ENCODE results near the gene GALNT6.

The GALNT6 gene

DNA sequence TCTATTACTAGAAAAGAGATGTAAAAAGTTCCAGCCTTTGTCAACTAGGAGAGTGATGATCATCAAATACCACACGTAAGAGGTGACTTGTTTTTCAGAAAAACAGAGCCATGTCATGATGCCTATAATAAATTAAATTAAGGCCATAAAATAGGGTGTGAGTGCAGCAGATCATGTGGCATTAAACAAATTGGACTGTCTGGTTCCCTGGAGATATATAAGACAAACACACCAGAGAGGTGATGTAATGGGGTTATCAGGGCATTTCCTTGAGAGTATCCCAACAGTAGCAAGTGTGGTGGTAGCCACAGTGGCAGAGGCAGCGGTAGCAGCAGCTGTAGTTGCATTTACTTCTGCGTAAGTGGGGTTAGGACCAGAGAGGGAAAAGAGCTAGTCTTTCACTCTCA lies 14.6 kb upstream of the GALNT6 start:
- no peak for DNase-seq

GRCh38 chr12:51404627-51405026 lies 13.4 kb upstream of the GALNT6 start:
- DNase-seq: no peak

DNA sequence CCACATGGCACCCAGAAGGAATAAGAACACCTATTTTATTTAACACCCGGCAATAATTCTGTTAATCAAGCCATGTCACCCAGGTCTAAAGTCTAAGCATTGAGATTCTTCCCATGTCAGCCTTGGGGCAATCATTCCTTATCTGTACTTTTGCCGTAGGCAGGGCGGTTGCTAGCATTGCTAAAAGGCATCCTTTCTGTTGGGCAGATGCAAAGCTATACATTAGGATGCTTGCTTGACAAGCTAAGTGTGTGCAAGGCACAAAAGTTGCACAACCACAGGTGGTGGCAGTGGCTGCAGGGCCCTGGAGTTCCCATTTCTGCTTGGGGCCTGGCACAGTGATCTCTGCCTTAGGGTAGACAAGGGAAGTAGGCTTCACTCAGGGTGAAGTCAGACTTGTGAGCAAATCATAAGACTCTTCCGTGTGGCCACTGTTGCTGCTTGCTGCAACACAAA lies 12.5 kb upstream of the GALNT6 start:
- peak; percentile 63 for DNase-seq

DNA sequence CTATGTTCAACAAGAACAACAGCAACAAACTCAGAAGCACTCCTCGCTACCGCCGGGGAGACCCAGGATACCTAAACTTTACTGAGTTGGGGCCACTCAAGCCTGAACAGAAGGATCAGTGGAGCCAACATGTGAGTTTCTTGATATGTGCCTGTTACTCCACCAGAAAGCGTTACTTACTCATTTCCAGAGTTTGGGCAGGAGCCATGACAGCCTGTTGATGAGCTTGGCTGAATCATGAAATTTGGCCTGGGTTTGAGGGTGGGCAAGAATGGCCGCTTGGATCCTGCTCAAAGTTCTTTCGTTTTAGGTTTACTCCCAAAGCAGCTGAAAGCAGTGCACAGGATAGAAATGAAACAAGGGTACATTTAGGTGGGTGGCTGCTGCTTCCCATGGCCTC lies 12.0 kb upstream of the GALNT6 start:
- no peak for DNase-seq

DNA sequence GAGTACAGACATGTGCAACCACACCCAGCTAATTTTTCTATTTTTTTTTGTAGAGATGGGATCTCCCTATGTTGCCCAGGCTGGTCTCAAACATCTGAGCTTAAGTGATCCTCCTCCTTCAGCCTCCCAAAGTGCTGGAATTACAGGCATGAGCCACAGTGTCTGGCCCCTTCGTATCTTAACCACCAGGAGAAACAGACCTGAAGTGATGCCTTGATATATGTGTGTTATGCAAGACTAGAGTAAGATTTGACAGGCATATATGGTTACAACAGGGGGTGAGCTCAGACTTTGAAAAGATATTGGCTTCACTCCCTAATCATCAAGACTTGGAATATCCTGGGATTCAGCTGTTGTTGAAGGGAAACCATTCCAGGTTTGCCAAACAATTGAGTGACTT lies 10.7 kb upstream of the GALNT6 start:
- DNase-seq: no peak

- no peak for DNase-seq
These were observed 10.3 kb upstream of the GALNT6 start for GRCh38 chr12:51401486-51401885.

DNA sequence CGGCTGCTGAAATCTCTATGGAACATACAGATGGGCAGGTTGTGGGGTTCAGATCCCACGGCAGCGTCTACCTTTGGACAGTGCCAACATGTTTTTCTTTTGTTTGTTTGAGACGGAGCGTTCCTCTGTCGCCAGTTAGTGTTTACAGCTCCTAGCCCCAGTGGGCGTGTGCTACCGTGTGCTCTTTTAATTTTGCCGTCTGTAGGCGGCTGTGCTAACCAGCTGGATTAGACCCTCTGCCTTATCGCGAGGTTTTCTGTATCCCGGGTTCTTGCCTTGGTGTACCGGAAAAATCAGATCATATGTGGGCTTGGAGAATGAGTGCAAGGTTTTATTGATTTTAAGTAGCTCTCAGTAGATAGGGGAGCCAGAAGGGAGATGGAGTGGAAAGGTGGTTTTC lies 9.8 kb upstream of the GALNT6 start:
- DNase-seq: no peak

- DNase-seq: no peak
These were observed 8.7 kb upstream of the GALNT6 start for GRCh38 chr12:51399891-51400290.

DNA sequence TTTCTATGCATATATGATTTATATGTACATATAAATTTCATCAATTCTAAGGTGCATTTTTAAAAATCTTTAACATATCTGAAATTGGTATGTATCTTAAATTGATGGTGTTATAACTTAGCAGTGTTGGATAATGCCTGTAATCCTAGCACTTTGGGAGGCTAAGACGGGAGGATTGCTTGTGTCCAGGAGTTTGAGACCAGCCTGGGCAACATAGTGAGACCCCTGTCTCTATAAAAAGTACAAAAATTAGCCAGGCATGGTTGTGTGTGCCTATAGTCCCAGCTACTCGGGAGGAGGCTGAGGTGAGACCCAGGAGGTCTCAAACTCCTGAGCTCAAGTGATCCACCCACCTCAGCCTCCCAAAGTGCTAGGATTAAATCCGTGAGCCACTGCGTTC lies 6.5 kb upstream of the GALNT6 start:
- DNase-seq: no peak

DNA sequence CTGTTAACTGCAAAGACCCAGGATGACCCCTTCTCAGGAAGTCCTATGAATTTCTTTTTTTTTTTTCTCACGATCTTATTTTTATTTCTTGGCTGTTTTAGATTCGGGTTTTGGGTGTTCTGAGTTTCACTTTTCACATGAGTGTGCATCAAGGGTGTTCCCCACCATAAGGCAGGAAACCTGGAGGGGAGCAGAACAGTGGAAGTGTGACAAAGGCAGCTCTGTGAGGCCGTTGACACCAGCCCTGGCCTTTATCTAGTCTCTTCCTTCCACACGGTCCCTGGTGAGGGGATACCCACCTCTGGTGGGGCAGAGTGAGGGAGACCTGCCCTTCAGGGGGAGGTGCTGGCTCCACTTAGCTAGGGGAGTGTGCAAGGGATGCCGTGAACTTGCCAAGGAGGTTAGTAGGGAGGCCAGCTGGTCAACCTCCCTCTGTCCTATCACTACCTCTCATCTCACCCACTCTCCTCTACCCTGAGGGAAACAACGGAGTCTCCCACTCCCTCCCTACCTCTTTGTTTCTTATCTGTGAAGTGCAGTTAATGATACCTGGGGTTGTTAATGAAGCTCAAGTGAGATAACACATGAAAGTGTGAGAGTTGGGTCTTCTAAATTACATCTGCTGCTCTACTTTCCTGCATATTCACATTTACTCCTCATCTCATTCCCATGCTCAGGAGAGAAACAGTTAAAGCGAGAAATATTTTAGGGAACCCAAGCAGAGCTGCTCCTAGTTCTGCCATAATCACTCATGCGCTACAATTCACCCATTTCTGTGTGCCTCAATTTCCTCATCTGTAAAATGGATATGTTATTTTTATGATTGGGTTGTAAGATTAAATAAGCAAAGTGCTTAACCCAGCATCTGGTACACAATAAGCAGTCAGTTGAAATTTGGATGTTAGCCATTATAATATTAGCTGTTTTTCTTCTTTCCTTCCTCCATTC lies 4.4 kb upstream of the GALNT6 start:
- DNase-seq: peak; percentile 94

DNA sequence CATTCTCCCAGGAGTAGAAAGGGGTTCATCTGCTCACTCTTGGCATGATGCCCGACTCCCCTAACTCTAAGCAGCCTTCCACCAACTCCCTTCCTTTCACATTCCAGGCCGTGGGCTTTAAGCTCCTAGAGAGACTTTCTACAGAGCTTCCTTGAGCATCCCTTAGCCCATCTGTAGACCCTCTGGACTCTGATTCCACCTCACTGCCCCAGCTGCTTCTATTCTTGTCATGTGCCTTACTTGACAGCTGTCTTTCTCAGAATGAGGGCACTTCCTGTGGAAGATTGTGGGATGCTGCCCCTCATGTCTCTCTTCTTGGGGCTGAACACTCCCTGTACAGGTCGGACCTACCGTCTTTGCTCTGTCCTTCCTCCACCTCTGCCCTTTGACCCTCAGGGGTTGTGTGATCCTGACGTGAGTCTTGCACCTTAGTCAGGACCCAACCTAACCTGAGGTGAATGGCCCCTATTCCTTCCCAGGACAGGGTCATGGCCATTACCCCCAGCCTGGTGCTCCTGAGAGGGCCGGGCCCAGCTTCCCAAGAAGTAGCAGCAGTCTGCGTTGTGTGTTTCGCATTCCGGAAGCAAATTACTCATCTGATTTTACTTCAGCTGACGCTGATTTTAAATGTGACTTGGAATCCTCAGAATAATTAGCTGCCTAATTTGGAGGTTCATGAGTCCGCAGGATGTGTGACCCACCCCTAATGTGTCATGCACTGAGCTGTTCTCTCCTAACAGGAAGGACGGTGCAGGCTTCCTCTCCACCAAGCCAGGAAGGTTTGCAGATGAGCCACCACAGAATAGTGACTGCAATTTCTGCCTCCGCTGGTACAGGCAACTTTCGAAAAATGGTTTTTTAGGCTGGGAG lies 2.7 kb upstream of the GALNT6 start:
- peak; percentile 60 for DNase-seq

GRCh38 chr12:51392556-51393237 lies 1.5 kb upstream of the GALNT6 start:
- peak; percentile 66 for DNase-seq

- DNase-seq: no peak
These were observed 319 bp downstream of the GALNT6 start for GRCh38 chr12:51390891-51391282.

- DNase-seq: no peak
These were observed 749 bp downstream of the GALNT6 start for GRCh38 chr12:51390457-51390856.

DNA sequence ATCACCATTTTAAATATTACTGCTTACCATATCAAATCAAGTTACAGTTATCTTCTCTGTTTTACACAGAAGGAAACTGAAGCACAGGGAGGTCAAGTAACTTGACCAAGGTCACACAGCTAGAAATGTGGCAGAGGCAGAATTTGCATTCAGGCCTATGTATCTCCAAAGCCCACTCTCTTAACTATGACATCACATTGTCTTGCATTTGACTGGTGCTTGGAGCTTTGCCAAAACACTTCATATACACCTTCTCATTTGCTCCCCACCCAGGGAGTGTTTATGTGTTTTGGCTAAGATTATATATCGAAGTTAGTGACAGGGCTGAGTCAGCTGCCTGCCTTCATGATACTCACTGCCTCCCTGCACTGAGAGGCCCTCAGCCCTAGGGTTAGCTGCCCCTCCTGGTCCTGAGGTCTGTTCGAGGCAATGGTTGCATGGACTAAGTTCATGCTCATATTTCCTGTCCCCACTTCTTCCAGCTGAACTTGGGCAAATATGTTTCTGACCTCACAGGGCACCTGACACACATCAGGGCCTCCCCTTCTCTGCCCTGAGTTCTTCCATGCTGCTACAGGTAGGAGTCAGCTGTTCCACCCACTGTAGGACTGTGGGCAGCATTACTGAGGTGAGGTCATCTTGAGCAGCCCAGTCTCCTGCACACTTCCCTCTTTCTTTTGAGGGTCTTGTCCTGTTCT lies 1.8 kb downstream of the GALNT6 start:
- DNase-seq: peak; percentile 96

GRCh38 chr12:51388846-51389245 lies 2.4 kb downstream of the GALNT6 start:
- no peak for DNase-seq

DNA sequence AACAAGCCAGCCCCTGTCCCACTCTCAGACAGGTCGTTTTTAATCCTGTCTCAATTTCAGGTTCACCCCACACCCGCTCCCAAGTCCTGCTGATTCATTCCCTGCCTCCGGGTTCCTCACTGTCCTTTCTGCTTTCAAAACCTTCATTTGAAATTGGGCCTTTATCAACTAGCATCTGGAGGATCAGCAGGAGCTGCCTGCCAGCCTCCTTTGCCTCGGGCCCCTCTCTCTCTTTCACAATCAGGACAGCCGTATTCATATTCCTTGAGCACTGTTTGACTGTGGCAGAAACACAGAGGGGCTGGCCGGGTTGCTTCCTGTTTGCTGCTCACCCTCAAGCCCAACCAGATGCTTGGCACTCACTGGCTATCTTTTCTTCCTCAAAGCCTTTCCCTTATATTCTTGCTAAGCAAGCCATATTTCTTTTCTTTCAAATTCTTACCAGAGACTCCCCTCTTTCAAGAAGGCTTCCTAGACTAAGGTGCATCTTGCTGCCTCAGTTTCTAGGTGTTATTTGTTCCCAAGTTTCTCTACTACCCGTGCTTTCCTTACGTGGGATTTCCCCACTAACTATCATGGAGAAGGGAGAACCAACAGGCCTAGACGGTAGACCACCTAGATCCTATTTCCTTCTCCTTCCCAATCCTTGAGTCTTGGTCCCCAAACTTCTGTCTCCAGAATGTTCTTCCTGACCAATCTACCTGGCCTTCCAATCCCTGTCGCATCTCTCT lies 3.0 kb downstream of the GALNT6 start:
- DNase-seq: peak; percentile 81

DNA sequence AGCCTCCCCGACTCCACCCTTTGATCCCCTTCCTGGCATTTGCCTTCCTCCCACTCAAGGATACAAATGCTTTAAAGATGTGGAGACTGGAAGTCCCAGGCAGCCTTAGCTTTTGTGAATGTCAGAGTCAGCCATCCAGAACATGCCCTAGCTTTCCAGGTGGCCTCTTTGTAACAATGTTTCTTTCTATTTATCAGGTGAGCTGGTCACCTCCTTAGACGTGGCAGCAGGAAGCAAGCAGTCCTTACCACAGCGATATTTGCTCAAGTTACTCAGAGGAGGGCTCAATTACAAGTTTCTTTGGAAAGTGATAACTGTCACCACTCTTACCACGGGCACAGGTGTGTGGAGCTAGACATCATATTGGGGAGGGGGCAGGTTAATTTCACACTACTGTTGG lies 4.9 kb downstream of the GALNT6 start:
- DNase-seq: no peak

GRCh38 chr12:51383269-51383905 lies 7.8 kb downstream of the GALNT6 start:
- DNase-seq: no peak

GRCh38 chr12:51382173-51382572 lies 9.0 kb downstream of the GALNT6 start:
- no peak for DNase-seq
